Globus pallidus (tissue), 1 donor: Measurements from ENCODE around the gene MRPS31.
"Not testable (repeated sequence)": the region's sequence is repeated elsewhere in the genome, so short reads cannot be mapped to it uniquely, and the experiment has no call there.

Experiments
- DNase-seq: peaks from one replicate; pipeline ENCODE4 v3.0.0-alpha.2; 2015; ENCODE audit warnings: low spot score

MRPS31 gene

DNA sequence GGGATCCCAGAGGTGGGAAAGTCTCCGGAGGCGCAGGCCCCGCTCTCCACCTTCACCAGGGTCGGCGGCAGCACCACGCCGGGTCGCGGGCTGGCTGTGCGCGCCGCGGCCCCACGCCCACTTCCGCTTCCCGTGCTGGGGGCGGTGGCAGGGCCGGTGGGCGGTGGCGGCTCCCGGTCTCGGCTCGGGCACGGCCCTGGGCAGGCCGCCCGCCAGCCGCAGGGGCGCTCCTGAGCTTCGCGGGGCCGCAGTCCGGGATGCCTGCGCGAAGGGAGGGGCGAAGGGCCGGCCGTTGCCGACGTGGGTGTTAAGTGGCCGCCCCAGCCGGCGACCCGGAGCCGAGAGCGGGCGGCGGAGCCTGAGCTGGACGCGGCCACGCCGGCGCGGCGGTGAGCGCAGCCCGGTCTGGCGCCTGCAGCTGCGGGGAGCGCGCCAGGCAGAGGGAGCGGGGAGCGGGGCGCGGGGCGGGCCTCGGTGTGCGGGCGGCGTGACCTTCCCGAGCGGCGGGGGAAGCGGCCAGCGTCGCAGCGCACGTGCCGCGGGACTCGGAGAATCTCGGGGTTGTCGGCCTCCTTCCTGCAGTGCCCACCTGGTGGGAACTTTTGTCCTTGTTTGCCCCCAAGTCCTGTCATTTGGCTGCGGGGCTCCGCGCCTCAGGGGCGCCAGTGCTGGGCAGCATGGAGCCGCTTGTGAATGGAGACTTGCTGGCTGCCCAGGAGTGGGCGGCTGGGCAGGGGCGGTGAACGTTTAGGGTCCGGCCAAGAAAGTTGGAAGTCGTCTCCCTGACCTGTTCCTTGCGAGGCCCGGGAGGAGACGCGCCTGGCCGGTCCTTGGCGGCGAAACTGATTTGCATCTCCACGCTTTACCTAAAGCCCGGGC lies 18.5 kb upstream of the MRPS31 start, which contains the start of gene SLC25A15:
TSS of gene SLC25A15 (plus strand) at position 337 of the 879 bp plus-strand sequence. CDS start 3,616 bp downstream, outside the sequence.
- peak; percentile 46 for DNase-seq

DNA sequence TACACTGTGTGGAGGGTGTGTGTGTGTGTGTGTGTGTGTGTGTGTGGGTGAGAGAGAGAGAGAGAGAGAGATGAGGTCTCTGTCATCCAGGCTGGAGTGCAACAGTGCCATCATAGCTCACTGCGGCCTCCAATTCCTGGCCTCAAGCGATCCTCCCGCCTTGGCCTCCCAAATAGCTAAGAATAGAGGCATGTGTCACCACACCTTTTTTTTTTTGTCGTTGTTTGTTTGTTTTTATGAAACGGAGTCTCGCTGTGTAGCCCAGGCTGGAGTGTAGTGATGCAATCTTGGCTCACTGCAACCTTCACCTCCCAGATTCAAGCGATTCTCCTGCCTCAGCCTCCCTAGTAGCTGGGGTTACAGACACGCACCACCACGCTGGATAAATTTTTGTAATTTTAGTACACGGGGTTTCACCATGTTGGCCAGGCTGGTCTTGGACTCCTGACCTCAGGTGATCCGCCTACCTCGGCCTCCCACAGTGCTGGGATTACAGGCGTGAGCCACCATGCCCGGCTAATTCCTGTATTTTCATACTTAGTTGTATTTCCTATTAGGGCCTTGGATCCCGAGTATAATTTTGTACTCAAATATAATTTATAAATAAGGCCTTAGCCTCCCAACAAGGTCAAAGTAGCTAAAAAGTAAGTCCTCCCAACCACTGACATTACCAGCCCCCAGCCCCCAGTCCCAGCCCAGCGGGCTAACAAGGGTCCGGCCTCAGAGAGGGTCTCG lies 17.7 kb upstream of the MRPS31 start:
- DNase-seq: not testable (repeated sequence)

DNA sequence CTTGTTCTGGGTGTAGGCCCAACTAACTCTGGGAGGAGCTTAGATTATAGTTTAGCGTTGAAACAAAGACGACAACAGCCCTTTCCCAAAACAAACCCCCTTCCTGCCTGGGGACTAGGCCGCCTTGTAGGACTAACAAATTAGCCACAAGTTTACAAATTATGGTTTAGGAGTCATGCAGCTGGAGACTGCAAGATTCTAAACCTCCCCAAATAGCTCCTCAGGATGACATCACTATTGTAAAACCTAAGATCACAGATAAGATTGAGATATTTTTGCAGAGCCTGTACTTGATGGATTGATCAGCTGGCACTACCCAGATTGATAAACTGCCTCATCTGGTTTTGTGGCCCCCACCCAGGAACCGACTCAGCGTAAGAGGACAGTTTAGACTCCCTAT lies 16.1 kb upstream of the MRPS31 start:
- DNase-seq: no peak

DNA sequence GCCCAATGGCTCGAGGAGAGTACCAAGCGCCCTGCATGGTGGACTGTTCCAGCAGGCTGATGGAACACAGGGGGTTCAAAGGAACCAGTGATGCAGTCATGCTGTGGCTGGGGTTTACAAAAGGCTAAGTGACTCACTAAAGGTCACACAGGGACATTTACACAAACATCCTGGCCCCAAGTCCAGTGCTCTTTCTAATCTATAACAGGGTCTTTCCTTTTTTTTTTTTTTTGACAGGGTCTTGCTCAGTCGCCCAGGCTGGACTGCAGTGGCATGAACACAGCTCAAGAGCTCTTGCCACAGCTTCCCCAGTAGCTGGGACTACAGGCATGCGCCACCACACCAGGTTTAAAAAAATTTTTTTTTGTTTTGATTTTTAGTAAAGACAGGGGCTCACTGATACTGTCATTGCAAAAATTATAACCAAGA lies 15.6 kb upstream of the MRPS31 start:
- DNase-seq: no peak

DNA sequence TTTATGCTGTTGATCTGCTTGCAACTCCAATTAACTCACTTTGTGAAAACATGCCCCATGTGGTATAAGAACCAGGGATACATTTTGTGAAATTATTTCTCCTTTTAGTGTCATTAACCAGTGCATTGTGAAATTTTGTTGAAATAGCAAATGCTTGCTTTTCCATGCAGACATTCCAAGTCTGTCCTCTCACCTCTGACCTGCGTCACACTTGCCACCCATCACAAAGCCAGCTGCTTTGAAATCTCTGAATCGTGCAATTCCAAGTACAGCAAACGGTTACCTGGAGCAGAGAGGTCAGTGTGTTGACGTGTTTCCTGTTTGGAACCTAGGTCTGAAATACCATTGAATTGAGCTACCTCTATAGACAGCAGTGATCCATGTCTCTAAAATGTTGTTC lies 13.6 kb upstream of the MRPS31 start:
- no peak for DNase-seq

DNA sequence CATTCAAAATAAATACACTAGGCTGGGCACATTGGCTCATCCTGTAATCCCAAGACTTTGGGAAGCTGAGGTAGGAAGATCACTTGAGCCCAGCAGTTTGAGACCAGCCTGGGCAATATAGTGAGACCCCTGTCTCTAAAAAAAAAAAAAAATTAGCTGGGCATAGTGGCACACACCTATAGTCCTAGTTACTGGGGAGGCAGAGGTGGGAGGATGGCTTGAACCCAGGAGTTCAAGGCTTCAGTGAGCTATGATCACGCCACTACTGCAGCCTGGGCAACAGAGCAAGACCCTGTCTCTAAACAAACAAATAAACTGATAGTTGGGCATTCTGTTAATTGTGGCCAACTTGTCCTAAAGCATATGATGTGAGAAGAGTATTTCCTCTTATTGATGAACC lies 12.0 kb upstream of the MRPS31 start:
- not testable (repeated sequence) for DNase-seq

DNA sequence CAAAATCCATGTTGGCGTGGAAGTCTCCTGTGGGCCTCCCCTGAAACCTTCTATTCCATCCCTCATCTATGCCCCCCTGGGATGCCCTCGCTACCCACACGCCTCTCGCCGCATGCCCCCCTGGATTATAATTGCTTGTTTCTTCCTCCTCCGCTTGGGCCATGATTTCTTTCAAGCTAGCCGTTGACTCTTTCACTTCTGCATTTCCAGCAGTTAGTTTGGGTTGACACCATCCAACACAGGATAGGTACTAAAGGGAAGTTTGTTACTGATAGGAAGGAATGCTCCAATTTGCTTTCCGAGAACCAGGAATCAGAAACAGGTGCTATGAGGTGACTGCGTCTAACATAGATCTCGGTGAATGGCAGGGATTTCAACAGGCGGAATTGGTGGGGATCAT lies 10.7 kb upstream of the MRPS31 start:
- no peak for DNase-seq

DNA sequence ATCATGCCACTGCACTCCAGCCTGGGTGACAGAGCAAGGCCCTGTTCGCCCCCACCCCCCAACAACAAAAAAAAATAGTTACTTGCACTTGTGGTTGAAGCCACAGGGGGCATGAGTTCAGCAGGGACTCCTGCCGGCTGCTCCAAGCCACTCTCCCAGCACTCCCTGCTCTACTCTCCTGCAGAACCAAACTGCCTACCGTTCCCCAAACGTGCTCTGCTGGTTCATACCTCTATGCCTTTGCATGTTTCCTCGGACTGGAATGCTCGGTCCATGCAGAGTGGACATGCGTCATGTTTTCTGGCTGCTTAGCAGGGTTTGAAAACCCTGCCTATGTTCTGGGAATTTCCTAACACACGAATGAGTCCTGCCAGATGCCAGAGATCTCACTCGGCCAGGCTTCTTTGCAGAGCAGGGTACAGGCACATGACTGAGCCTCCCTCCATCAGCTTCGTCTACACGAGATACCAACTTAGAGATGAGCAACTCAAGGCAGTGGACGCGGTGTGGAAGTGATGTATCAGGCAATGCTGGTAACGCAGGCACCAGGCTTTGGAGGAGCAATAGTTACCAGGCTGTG lies 9.9 kb upstream of the MRPS31 start:
- no peak for DNase-seq

DNA sequence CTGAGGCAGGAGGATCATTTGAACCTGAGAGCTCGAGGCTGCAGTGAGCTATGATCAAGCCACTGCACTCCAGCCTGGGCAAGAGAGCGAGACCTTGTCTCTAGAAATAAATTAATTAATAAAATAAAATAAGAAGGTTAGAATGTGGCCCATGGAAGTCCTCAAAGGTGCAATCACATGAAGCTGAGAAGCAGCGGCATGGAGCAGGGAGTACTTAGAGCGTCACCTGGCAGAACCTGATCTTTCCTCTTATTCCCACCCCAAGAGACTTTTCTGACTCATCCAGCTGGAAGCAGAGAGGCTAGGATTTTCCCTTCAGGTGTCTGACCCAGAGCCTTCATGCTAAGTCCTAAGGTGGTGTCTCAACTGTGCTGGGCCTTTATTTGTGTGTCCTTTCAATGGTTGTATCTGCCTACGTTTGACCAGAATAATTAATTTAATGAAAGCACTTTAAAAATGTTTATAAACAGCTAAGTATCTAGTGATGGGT lies 8.9 kb upstream of the MRPS31 start:
- no peak for DNase-seq

DNA sequence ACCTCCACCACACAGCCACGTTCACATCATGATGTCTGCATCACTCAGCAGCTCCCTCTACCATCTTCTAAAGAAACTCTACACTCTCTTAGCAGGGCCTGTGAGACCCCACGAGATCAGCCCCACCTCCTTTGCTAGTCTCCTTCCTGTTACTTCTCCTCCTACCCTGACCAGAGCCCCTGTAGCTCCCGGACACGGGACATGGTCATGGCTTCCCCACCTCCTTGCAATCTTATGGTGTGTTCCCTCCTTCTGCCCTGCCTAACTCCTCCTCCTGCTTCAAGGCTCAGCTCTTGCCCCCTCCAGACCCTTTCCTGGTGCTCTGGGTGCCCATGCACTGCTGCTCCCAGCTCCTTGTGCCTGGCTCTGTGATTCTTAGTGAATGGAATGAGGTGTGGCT lies 8.1 kb upstream of the MRPS31 start:
- no peak for DNase-seq

DNA sequence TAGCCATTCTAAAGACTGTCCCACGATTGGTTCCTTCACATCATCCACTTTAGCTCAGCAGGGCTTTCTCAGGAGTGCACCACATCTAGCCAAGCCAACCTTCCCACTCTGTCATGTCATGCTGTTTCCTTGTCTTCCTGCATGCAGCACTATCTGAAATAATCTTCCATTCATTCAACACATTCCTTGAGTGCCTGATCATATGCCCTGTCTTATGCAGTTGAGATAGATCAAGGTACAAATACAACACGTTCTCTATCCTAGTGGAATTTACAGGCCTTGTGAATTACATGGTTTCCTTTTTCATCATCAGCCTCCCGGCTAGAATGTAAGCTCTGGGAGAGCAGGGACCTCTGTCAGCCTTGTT lies 6.8 kb upstream of the MRPS31 start:
- no peak for DNase-seq

DNA sequence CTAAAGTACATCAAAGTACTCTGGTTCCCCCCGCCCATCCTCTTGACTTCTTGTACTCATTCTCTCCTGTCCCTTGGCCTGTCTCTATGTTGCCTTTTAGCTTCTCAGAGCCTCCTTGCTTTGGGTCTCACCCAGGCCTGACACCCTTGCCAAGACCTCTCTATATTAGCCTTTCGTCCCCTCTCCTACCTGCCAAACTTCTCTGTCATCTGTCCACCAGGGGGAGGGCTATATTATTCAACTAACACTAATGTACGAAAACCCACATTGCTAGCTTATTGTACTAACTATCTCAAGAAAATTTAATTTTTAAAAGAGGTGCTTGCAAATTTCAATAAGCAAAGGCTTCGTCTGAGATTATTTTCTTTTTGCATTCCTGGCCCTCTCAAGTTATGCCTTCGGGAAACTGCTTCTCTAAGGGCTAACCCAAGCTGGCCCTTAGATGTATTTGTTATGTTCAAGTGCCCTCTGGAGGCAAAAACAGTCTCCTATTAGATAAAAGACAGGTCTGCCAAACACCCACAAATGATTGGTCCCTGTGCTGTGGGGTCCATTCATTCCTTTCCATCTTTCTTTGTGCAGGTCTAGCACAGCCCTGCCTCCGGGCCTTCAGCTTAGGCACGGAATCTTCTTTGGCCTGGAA lies 6.3 kb upstream of the MRPS31 start:
- DNase-seq: peak; percentile 64

DNA sequence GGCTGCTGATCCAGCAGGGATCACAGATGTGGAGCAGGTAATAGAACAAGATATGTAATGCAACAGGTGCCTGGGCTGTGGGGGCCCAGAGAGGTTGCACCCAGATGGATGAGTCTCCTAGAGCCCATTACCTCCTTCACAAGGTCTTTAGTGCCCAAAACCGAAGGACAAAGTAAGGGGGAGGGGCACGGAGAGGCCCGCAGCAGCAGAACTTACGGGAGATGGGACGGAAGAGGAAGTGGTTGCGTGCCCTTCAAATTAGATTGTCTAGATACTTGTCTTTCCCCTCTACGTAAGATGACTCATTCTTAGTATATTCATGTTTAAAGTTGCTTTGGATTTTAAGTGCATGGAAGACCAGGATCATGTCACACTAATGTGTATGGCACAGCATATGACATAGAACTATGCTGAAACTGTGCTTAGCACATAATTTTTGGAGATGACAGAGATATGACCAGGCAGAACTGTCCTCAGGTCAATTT lies 5.7 kb upstream of the MRPS31 start:
- no peak for DNase-seq

DNA sequence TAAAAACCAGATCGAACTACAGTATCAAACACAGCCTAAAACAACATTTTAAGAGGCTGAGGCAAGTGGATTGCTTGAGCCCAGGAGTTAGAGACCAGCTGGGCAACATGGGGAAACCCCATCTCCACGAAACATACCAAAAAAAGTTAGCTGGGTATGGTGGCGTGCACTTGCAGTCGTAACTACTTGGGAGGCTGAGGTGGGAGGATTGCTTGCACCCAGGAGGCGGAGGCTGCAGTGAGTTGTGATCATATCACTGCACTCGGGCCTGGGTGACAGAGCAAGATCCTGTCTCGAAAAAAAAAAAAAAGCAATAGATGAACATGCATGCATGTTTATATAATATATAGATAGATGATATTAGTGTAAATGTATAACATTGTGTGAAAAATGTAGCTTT lies 5.2 kb upstream of the MRPS31 start:
- no peak for DNase-seq

DNA sequence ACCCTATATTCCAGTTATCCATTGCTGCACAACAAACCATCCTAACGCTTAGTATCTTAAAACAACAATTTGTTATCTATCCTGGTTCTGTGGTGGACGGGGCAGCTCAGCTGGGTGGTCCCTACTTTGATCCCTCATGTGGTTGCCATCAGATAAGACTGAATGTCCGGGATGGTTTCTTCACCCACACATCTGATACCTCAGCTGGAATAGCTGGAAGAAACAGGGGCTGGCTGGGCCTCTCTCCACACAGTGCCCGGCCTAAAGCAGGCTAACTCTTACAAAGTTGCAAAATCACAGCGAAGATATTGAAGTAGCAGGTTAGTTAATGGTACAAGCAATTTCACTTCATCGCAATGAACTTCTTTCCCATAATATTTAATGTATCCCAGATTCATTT lies 3.7 kb upstream of the MRPS31 start:
- DNase-seq: no peak

DNA sequence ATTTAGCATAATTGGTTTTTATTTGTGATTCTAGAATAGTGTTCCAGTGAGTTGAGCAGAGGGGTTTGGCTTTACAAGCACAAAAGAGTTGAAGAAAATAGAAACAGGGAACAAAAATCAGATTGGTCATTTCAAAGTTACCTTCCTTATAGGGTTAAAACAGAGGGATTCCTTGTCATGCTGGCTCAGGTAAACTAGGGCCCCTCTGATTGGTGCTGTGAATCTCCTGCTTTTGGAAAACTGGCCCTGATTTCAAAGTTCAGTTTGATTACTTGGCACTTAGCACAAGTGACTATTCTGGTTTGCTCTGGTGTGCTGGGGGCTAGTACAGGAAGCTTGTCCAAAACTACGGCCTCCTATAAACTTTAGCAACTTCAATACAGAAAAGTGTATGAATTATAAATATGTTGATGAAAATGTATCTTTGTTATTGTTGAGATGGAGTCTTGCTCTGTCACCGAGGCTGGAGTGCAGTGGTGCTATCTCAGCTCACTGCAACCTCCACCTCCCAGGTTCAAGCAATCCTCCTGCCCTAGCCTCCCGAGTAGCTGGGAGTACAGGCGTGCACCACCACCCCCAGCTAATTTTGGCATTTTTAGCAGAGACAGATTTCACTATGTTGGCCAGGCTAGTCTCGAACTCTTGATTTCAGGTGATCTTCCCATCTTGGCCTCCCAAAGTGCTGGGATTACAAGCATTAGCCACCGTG lies 1.9 kb upstream of the MRPS31 start:
- no peak for DNase-seq

DNA sequence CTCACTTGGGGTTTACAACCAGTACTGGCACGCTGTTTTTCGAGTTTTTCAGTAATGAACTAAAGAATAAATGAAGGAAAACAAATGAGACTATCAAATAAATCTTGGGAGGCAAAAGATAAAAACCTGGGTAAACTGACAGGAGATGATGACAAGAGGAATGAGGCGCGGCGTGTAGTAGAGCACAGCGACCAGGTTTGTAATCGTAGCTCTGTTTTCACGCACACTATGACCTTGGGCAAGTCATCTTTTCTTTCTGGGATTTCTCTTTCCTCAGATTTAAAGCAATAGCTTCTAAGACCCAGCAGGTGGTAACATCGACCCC lies 419 bp downstream of the MRPS31 start:
- peak; percentile 11 for DNase-seq

DNA sequence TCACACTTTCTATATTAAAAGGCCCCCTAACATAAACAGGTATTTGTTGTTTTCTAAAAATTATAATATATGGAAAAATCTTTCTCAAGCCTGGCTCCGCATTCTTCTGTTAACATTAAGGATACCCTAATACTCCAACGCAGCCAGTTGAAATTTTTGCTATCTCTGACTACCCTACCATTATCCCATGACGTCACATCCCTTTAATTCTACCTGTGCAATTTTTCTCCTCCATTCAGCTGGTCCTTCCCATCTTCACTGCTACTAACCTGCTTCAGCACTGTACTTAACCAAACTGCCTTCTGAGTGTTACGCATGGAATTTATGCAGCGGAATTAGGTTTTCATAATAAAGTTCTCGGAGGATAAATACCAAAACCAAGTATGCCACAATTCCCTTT lies 1.0 kb downstream of the MRPS31 start:
- DNase-seq: no peak

DNA sequence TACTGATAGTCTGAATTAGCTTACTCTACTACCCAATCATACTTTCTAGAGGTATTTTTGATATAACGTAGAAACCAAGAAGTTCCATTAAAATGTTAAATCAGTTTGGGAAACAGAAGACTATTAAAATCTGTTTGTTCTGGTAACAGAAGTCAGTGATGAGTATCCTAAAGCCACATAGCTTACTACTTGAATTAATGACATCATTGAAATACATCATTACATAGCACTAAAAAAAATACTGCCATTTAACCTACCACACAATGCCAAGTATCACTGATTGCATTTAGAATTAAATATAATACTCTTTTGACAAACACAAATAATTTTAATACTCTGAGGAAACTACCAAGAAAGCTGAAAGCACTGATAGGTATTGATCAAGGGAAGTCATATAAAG lies 5.4 kb downstream of the MRPS31 start:
- DNase-seq: no peak

DNA sequence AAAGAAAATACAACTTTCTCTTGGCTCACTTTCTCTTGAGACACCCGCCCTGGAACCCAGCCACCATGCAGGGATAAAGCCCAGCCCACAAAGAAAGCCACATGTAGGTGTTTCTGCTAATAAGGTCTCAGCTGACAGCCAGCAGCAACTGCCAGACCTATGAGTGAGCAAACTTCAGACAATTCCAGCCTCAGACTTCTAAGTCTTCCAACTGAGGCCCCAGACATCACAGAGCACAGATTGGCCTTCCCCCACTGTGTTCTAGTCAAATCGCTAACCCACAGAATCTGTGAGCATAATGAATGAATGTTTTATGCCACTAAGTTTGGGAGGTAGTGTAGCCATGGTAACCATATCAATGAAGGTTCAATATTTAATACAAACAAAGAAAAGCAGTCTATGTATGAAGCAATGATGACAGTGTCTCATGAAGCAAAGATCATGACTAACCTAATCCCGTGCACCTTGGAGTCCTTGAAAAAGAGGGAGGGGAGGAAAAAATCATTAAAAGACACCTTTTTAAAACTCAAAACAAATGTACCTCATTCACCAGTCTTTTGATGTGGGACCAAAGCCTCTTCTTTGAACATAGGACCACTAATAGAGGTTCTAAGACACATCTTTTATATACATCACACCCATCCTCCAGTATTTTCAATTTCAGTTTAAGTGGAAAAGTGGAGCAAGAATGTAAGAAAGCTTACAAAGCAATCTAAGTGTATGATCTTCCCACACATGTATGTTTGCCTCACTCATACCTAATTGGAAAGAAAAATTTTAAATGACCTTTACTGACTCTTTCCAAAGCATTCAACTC lies 6.2 kb downstream of the MRPS31 start:
- DNase-seq: no peak

DNA sequence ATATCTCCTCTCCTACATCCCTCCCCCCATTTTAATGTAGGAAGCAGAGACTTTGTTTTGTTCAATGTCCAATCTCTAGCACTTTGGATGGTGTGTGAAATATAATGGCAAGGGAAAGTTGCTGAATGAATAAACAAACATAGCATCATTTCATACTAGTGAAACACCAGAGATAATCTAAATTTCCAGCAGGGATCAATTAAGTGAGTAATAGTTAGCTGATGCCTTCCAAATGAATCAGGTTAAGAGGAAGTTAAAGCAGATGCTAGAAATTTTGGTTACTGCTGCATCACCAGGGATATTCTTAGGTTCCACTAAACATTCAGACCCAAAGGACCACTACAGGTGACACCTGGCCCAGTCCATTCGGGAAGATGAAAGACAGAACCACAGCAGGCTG lies 8.1 kb downstream of the MRPS31 start:
- DNase-seq: no peak
